ENCODE data around the gene RTN4R. TPM values are rescaled to one million over a fixed set of nuclear protein-coding genes. Genes with fewer than 3 reads are reported as not detected.

Gene RTN4R
- polyA plus RNA-seq, 1 donor, result 3.4 TPM

GRCh38 chr22:20241579-20242392 is 26.3 kb downstream of the RTN4R start:
- no peak for DNase-seq

GRCh38 chr22:20240900-20241299 is 27.2 kb downstream of the RTN4R start:
- no peak for DNase-seq

- DNase-seq, result peak; percentile 87
These were observed 27.7 kb downstream of the RTN4R start for GRCh38 chr22:20240447-20240764.

GRCh38 chr22:20239676-20240446 is 28.3 kb downstream of the RTN4R start:
- DNase-seq, result no peak

DNA sequence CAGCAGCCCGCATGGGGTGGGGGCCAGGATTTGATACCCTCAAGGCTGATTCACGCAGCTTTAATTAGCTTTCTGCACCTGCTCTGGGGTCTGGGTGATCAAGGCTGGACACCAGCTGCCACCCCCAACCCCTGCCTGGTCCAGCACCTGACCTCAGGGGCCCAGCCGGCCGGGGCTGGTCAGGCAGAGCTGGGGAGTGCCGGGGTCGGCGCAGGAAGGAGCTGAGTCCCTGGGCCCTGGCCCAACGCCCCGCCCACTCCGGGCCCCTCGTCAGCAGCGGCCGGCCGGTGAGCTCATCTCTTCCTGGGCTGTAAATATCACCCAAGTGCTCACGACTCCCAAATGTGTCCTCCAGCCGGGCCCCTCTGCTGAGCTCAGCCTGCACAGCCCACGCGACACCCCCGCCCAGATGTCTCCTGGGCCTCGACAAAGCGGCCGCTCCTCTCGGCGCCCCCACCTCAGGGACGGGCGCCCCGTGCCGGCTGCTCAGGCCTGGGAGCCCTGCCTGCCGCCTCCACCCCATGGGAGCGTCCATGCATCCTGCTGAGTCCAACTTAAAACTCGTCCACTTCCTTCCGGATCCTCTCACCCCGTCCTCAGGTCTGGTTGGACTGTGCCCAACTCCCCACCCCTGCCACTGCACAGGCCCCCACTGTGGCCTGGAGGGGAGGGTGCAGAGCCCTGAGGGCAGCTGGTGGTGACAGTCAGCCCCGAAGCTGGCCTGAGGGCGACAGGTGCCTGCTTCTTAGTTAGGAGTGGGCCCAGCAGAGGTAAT is 29.0 kb downstream of the RTN4R start:
- peak; percentile 68 for DNase-seq

DNA sequence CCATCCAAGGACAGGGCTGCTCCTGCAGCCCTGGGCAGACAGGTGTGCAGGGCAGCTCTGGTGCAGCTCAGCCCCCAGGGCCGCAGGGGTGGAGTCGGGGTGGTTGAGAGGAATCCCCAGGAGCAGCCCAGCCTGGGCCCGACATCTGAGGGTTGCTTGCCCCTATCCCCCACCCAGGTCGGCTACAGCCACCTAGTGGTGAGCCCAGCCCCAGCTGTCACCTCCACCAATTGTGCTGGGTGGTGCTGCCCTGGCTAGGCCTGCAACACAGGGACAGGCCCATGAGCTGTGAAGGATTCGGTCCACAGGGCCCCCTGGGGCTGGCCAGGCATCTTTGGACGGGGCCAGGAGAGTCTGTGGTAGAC is 29.6 kb downstream of the RTN4R start:
- DNase-seq, result no peak

GRCh38 chr22:20237480-20238440 is 30.4 kb downstream of the RTN4R start:
- DNase-seq, result no peak

- no peak for DNase-seq
These were observed 31.9 kb downstream of the RTN4R start for GRCh38 chr22:20236052-20236717.

DNA sequence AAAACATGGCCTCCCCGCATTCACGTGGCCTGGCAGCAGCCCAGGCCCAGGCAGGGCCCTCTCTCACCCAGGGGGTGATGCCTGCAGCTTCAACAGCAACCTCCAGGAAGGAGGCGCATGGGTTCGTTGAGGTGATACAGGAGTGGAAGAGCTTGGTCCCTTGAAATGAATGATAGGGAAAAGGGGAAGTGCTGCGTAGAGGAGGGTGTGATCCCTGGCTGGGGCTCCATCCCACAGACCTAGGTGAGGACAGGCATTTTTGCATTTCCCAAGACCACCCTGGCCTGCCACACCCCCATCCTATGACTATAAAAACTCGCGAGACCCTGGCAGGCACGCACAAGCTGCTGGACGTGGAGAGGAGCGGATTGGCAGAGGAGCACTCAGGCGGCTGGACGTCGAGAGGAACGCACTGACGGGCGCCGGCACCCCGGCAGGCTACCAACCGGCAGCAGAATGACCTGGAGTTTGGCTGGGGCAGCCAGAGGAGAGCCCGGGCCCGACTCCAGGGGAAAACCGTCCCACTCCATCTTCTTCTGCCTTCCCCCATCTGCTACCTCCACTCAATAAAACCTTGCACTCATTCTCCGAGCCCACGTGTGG is 32.6 kb downstream of the RTN4R start:
- DNase-seq, result no peak

DNA sequence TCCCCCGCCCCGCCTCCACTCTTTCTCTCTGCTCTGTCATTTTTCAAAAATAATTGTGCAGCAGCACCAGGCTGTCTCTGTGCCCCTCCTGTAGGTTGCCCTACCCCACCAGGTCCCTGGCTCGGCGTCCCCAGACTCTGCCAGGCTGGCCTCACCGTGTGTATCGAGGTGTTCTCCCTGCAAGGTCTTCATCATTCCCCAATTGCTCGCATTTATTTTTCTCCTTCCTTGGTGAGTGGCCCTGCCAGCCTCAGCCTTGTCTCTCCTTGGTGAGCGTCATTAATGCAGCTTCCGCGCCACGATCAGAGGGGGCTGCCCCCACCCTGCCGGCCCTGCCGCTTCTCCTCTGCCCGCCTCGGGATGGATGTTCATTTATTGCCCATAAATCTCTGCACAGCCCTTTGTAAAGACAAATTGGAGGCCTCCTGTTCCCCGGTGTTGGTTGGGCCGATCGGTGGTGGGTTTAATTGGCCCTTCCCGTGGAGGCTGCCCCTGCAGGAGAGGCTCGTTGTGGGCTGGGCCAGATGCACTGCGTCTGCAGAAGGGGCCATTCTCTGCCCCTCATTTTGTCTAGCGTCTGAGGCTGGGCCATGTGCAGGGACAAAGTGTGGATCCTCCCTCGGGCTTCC is 33.2 kb downstream of the RTN4R start:
- no peak for DNase-seq

DNA sequence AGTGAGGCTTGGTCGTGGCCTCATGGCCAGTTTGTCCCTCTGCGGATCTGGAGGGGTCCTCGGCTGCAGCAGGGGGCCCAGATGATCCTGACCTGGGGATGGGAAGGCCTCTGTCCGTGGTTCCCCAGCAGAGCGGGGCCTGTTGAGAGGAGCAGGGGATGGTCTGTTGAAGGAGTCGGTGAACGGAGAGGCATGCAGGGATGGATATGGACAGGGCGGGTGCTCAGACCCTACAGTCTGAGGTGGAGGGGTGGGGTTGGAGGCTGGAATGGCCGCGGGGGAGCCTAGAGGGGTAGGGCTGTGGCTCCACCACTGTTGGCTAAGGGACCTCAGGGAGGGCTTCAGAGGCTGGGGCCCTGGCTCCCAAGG is 33.8 kb downstream of the RTN4R start:
- DNase-seq, result no peak

DNA sequence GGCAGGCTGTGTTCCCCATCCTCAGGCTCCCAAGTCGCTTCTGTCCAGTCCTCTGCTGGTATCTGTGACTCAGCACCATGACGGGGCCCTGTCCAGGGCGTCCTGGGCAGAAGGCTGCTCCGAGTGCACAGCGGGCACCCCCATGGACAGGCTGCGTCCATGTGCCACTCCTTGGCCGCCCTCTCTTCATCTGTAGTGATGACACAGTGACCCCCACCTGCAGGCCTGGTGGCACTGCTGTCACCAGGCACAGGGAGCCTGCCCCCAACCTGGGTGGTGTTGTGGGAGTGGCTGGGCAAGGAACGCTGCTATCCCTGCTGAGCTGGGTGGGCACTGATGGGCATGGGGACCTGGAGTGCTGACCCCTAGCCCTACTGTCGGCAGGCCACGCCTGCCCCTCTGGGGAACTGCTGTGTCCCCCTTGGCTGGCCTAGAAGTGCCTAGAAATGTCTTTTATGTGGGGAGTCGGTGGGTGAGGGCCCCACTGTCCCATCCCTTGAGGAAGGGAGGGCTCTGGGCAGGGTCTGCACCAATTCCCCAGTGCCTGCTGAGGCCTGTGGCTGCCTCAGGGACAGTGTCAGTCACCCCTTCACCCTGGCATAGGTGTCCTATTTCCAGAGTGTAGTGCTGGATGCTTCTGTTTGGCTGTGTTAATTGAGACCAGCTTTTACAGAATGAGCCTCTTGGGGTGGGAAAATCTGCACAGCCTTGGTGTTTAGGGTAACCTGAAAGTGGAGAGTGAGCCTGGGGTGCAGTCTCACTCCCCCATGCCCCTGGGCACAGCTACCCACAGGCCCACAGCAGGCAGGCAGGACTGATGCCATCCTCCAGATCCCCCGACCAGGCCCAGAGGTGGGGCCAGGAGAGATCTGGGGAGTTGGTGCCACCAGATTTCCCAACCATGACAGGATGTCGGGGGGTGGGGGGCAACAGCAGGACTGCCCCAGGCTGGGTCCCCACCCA is 34.5 kb downstream of the RTN4R start:
- no peak for DNase-seq

DNA sequence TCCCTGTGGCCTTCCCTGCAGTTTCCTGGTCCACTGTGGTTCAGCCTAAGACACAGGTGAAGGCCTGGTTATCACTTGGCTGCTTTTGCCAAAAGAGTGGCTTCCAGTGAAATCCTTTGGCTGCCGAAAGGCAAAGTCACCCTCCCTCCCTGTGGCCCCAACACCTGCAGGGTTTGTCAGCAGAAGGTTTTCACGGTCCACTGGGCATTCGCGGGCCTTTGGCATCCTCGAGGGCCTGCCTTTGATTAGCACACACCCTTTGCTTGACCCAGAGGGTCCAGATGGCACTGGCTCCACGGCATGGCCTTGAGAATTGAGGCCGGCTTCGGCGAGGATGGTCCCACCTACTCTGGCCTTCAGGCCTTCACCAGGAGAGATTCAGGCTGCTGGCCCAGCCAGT is 35.3 kb downstream of the RTN4R start:
- no peak for DNase-seq

DNA sequence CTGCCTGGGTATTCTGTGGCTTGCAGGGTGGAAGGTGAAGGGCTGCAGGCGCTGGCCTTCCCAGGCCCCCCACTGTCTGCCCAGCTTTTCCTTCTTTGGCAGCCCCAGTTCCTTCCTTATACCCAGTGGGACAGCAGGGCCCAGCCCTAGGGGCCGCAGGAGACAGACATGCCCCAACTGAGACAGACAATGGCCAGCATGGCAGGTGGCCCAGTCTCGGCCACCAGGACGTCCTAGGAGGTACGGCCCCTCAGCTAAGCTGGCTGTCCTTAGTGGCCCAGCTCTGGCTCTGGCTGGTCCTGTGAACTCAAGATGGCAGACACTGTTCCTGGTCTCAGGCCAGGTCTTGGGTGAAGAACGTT is 35.9 kb downstream of the RTN4R start:
- DNase-seq, result no peak

DNA sequence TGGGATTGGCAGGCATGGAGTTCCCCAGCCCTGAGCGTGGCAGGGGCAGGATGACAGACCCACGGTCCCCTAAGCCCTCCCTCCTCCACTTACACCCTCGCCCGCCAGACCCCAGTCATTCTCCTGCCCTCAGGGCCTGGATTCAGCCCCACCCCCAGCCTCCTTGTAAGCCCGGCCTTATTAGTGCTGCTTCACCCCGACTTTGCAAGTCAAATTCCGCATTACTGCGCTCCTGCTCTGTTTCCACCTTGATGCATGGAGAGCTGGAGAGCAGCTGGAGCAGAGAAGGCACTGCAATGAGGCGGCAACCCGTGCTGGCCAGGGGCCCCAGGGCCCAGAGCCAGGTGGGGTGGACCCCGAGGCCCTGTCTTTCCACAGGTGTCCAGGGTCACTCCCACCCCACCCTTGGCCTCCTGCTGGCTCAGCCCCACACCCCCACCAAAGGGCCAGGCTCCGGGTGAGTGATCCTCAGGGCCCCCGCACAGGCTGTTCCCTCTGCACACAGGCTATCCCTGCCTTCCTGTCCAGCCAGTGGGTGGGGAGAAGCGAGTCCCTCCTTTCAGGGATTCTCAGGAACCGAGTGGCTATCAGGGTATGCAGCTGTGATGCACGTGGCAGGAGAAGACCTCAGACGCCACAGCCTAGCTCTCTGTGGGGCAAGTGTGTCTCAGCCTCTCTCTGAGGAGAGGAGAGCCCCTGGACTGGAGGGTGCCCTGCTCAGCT is 36.4 kb downstream of the RTN4R start:
- DNase-seq, result no peak

DNA sequence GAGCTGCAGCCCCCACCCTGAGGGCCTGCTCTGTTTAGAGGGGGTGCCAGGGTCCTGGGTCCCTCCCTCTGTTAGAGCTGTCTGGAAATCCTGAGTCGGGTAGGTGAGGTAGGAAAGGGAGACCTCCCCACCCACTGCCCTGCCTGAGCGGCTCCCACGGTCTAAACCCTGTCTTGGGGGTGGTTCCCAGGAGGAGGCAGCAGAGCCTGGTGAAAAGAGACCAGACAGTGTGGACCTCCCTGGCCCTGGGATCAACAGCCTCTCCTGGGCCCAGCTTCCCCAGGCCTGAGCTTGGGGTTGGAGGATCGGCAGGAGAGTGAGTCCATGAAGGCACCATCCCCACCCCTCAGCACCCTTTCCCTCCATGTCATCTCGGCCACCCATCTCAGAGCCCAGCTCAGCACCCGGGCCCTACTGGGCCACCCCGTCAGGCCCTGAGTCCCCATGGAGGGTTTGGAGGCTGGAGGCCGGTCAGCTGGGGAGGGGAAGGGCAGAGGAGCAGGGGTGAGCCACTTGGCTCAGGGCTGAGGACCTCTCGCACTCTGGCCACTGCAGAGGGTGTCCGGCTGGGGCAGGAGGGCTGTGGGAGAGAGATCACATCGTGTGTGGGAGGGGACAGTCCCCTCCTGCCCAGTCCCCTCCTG is 37.2 kb downstream of the RTN4R start:
- DNase-seq, result no peak

DNA sequence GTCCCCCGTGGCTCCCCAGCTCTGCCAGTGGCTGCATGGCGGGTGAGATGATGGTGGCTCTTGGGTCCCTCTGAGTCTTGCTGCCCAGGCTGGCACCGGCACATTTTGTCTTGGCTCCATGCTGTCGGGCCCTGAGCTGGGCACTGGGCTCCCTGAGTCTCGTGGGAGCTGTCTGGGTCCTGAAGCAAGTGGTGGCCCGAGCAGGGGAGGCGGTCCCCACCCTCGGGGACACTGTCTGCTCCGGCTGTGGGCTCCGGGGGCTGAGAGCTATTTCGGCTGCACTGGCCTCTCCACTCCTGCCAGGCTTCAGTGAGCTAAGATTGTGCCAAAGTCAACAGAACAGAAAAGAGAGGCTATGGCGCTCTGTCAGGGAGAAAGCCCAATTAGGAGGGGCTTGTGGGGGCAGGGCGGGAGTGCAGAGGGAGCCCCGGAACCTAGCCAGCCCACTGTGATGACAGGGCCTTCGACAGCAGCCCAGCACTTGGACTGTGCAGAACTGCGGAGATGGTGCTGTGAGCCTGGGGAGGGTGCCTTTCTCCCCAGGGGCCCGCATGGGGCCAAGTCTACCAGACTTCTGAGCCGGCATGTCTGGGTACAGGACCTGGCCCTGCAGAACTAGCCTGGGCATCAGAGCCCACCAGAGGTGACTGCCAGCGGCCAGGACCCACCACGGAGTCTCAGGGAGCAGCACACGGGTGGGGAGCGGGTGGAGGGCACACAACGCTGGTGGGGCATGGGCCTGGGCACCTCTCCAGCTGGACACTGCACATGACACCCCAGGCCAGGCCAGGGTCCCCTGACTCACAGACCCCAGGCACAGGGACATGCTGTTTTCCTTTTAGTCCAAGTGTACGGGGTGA is 38.0 kb downstream of the RTN4R start:
- no peak for DNase-seq
